Activated B cell treated with CpG ODN at 0.5 μM for 24 hours (primary cell): Measurements from ENCODE around the gene B3GALT4. TPM values are rescaled to one million over a fixed set of nuclear protein-coding genes. Genes with fewer than 3 reads are reported as not detected.
A peak's percentile ranks its signal among the peaks of the same experiment; 100 is the strongest.

ENCODE experiments used
- ATAC-seq: fragments of 200-7000 bp; cut with Tn5 transposase; one replicate; pipeline ENCODE4 v1.10.0; 2021; ENCODE audit warnings: low read depth, mild to moderate bottlenecking, moderate library complexity
- CTCF ChIA-PET: fragments of 350-600 bp; sonication (Branson Sonifier 250); formaldehyde crosslinking; loops from one replicate; lab custom pipeline; 2021; ENCODE audit warnings: antibody characterized with exemption; lab: Charles Lee
- POLR2A ChIA-PET: fragments of 350-600 bp; sonication (Branson Sonifier 250); formaldehyde crosslinking; loops from one replicate; lab custom pipeline; 2021; ENCODE audit warnings: antibody characterized with exemption; lab: Charles Lee
- DNase-seq: peaks from one replicate; pipeline ENCODE4 v3.0.0; 2022
- H3K27ac Mint-ChIP-seq: one replicate; pipeline ENCODE4 v1.8.0; 2020; ENCODE audit warnings: mixed read lengths
- H3K27me3 Mint-ChIP-seq: one replicate; pipeline ENCODE4 v1.8.0; 2021; ENCODE audit warnings: mixed read lengths
- H3K36me3 Mint-ChIP-seq: one replicate; pipeline ENCODE4 v1.8.0; 2021; ENCODE audit warnings: low read depth, mixed read lengths
- H3K4me1 Mint-ChIP-seq: one replicate; pipeline ENCODE4 v1.8.0; 2021; ENCODE audit warnings: mixed read lengths
- H3K4me3 Mint-ChIP-seq: one replicate; pipeline ENCODE4 v1.8.0; 2020; ENCODE audit warnings: mild to moderate bottlenecking, mixed read lengths
- H3K9me3 Mint-ChIP-seq: one replicate; pipeline ENCODE4 v1.8.0; 2020; ENCODE audit warnings: mixed read lengths
- intact Hi-C: fragments of 100-400 bp; cut with micrococcal nuclease; formaldehyde crosslinking; loops from one replicate; pipeline ENCODE4 v1.15.1; 2024
- total RNA-seq: library from RNA; stranded (reverse); gene quantifications from 2 replicates; pipeline ENCODE4 v1.2.3, GENCODE V29; 2022
- TF ChIP-seq, protein P1 (sequence below): fragments of 200-600 bp; IDR thresholded peaks from one replicate; pipeline ENCODE4 v1.8.0; 2022; ENCODE audit warnings: antibody characterized with exemption, mild to moderate bottlenecking

B3GALT4 gene
- total RNA-seq, 1 donor from 2014 or later = 19.4 TPM

DNA sequence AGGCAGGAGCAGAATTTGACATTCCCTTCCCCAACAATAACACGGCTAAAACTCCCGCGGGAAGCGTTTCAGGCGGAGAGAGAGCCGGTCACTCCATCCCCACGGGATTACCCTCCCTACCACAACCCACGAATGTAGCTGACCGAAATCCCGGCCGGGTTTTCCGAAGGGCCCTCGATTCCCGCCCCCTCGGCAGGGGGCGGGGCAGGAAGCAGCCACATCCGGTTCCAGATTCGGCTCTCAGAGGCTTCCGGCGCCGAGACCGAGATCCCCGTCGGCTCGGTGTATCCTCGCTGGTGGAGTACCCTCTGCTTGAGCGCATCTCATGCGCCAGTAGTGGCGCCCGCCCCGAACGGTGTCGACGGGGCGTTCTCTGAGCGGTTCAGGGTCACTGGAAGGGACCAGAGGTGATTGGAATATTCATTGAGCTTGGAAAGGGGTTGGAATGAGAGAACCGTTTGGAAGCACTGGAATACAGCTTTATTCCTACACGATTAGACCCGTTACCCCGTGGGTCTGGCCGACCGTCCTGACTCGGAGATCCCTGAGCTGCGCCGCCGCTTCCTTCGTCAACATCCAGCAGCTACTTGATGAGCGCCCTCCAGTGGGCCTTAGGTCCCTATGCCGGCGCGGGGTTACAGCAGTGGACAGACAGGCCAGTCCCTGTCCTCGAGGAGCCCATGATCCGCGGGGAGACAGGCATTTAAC, 22.5 kb downstream of the B3GALT4 start:
- Mint-ChIP-seq H3K27me3 (no peaks in the 10 kb centered on the region), H3K9me3 (no peaks in the 10 kb centered on the region), H3K36me3 (peaks cover 74% of the 10 kb centered on the region), H3K4me3 (peak overlapping the region; percentile 96), H3K4me1 (peaks cover 34% of the 10 kb centered on the region), H3K27ac (peak overlapping the region; percentile 98)
- CTCF ChIA-PET = interaction anchor here (0.7 to 3.2 kb wide), 10 partner anchors 9 to 46 kb away, joined by 3 to 17 read pairs (median 4); partner anchors contain the start of genes B3GALT4, PFDN6, RPS18 and VPS52
- intact Hi-C loops = loop anchor here (1.0 to 5.0 kb wide), 11 partner anchors 10 to 137 kb away; partner anchors contain the start of genes B3GALT4, KIFC1, PFDN6 and RXRB
- TF ChIP-seq, protein P1, sequence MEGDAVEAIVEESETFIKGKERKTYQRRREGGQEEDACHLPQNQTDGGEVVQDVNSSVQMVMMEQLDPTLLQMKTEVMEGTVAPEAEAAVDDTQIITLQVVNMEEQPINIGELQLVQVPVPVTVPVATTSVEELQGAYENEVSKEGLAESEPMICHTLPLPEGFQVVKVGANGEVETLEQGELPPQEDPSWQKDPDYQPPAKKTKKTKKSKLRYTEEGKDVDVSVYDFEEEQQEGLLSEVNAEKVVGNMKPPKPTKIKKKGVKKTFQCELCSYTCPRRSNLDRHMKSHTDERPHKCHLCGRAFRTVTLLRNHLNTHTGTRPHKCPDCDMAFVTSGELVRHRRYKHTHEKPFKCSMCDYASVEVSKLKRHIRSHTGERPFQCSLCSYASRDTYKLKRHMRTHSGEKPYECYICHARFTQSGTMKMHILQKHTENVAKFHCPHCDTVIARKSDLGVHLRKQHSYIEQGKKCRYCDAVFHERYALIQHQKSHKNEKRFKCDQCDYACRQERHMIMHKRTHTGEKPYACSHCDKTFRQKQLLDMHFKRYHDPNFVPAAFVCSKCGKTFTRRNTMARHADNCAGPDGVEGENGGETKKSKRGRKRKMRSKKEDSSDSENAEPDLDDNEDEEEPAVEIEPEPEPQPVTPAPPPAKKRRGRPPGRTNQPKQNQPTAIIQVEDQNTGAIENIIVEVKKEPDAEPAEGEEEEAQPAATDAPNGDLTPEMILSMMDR = no peak
- peak; percentile 90 for DNase-seq
- POLR2A ChIA-PET = interaction anchor here (0.6 to 5.3 kb wide), 26 partner anchors 9 to 1561 kb away, joined by 3 to 84 read pairs (median 5); partner anchors contain the start of genes B3GALT4, CUTA, PFDN6 and RING1
- ATAC-seq = peak; percentile 67

DNA sequence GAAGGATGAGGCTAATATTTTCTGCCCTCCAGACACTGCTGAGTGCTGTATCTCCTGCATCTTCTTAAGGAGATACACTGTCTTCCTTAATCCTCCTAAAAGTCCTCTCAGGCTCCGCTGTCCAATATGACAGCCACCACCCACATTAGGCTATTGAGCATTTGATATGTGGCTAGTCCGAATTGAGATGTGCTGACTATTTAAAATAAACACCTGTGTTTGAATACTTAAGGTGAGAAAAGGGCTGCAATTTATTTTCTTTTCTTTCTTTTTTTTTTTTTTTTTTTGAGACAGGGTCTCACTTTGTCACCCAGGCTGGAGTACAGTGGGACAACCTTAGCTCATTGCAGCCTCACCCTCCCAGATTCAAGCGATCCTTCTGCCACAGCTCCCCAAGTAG, 25.0 kb downstream of the B3GALT4 start:
- peaks cover 49% of the 10 kb centered on the region for H3K4me1 Mint-ChIP-seq
- no peaks in the 10 kb centered on the region for H3K9me3 Mint-ChIP-seq
- H3K27me3 Mint-ChIP-seq = no peaks in the 10 kb centered on the region
- POLR2A ChIA-PET = interaction anchor here (0.8 to 5.3 kb wide), 7 partner anchors 9 to 42 kb away, joined by 5 to 84 read pairs (median 12); partner anchors contain the start of genes B3GALT4, RPS18, TAPBP and VPS52
- H3K4me3 Mint-ChIP-seq = no peak overlapping the region
- H3K27ac Mint-ChIP-seq = peak overlapping the region; percentile 39
- TF ChIP-seq, protein P1 = no peak
- DNase-seq (no peak), ATAC-seq (no peak)
- H3K36me3 Mint-ChIP-seq = peaks cover 77% of the 10 kb centered on the region
- CTCF ChIA-PET = interaction anchor here (2.1 kb wide), 1 partner anchor 14 kb away, joined by 5 read pairs; no protein-coding TSS in a partner anchor
- intact Hi-C loops = no loop called here

DNA sequence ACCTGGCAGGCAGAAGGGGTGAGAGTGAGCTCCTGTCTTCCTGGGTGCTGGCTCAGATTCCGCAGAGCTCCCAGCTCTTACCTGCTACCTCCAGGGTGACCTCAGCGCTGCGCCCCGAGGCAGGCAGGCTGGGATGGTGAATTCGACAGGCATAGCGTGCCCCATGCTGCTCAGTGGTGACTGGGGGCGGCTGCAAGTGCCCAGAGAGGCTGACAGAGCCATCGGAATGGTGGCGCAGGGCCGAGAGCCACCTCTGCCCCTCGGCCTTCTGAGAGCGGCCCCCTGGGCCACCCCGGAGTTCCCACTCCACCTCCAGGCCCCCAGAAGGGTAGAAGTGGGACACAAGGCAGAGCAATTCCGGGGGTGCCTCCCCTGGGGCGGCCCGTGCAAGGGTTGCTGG, 27.3 kb downstream of the B3GALT4 start:
- H3K36me3 Mint-ChIP-seq = peaks cover 83% of the 10 kb centered on the region
- ATAC-seq (no peak), DNase-seq (no peak)
- peak overlapping the region; percentile 65 for H3K27ac Mint-ChIP-seq
- CTCF ChIA-PET = no interaction called here
- no peaks in the 10 kb centered on the region for H3K27me3 Mint-ChIP-seq
- H3K4me3 Mint-ChIP-seq = no peak overlapping the region
- intact Hi-C loops = no loop called here
- H3K9me3 Mint-ChIP-seq = no peaks in the 10 kb centered on the region
- POLR2A ChIA-PET = no interaction called here
- H3K4me1 Mint-ChIP-seq = peaks cover 51% of the 10 kb centered on the region
- TF ChIP-seq, protein P1 = no peak

DNA sequence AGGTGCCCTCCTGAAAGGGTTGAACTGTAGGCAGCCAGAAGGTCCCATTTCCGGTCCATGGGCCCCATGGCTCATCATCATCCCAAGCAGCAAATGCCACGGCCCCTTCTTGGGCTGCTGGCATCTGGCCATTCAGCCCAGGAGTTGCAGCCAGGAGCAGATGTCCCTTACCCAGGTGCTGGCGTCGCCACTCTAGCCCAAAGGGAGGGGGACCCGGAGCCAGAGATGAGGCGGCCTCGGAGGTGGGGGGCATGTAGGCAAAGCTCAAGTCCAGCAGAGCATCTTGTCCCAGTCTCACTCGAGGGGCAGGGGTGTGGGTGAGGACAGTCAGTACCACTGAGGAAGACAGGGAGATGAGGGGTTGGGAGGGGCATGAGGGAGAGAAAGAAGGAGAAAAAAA, 28.1 kb downstream of the B3GALT4 start:
- ATAC-seq = no peak
- Mint-ChIP-seq H3K9me3 (no peaks in the 10 kb centered on the region), H3K27me3 (no peaks in the 10 kb centered on the region), H3K4me1 (peaks cover 44% of the 10 kb centered on the region), H3K27ac (peak overlapping the region; percentile 53), H3K4me3 (no peak overlapping the region), H3K36me3 (peaks cover 75% of the 10 kb centered on the region)
- DNase-seq = no peak
- ChIA-PET POLR2A (no interaction called here), CTCF (no interaction called here)
- TF ChIP-seq, protein P1 = no peak
- intact Hi-C loops = no loop called here

DNA sequence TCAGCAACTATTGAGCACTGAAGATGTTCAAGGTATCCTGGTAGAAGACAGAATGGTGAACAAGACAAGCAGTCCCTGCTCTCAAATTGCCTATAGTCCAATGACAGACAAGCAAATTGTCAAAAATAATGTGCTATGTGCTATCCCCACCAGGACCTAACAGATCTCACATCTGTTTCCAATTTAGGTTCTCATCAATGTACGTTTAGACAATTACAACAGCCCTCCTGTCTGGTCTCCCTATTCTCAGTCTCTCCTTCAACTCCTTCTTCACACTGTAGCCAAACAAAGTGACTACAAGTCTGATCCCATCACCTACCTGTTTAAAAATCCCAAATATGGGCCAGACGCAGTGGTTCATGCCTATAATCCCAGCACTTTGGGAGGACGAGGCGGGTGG, 29.4 kb downstream of the B3GALT4 start:
- H3K4me3 Mint-ChIP-seq = peak overlapping the region; percentile 1
- peaks cover 74% of the 10 kb centered on the region for H3K36me3 Mint-ChIP-seq
- TF ChIP-seq, protein P1 = no peak
- H3K27me3 Mint-ChIP-seq = no peaks in the 10 kb centered on the region
- DNase-seq = no peak
- H3K9me3 Mint-ChIP-seq = no peaks in the 10 kb centered on the region
- peak overlapping the region; percentile 13 for H3K27ac Mint-ChIP-seq
- ChIA-PET CTCF (no interaction called here), POLR2A (interaction anchor here (0.6 kb wide), 1 partner anchor 69 kb away, joined by 3 read pairs; no protein-coding TSS in a partner anchor)
- ATAC-seq = no peak
- peaks cover 44% of the 10 kb centered on the region for H3K4me1 Mint-ChIP-seq
- intact Hi-C loops = no loop called here
